ENCODE data around the gene PLAC8L1. TPM values are rescaled to one million over a fixed set of nuclear protein-coding genes. Genes with fewer than 3 reads are reported as not detected.

PLAC8L1 gene
- polyA plus RNA-seq, 6 donors from 2014 or later = not detected

DNA sequence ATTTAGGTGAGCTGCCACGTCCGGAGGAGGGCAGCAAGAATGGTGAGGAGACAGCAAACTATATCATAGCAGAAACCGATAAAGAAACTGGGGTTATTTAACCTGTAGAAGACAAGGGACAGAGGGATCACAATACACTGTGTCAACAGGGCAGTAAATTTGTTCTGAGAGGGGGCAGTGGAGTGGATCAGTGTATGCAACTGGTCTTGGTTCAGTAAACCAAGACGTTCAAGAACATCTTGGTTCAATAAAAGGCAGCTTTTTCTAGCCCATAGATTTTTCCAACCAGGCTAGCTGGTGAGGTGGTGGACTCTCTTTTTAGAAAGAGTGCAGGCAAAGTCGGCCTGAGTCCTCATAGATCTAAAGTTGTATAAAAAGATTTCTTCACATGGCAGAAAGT is 55.3 kb downstream of the PLAC8L1 start:
- Mint-ChIP-seq H3K36me3 (no peaks in the 10 kb centered on the region), H3K9me3 (peaks cover 0 to 2% (median 0%) of the 10 kb centered on the region in 7 donors), H3K4me1 (no peaks in the 10 kb centered on the region), H3K27me3 (peaks cover 0 to 26% (median 21%) of the 10 kb centered on the region in 3 donors), H3K4me3 (no peak overlapping the region), H3K27ac (no peak overlapping the region)
- DNase-seq (no peak), ATAC-seq (ENCODE audit: low read depth in 2 of 2) (no peak)

DNA sequence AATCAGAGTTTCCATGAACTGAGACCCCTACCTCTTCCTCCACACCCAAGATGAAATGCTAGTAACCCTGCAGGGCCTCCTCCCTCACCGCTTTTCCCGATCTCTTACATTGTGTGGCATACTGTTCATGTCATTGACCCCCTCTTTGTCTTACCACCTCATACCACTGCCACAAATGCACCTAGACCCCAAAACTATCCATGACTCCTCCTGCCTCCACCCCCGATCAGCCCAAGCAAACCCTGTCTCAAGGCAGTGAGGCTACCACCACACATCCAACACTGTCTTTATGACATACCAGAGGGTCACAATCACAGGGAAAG is 55.7 kb downstream of the PLAC8L1 start:
- no peak overlapping the region for H3K27ac Mint-ChIP-seq
- no peaks in the 10 kb centered on the region for H3K4me1 Mint-ChIP-seq
- H3K27me3 Mint-ChIP-seq = peaks cover 0 to 26% (median 19%) of the 10 kb centered on the region in 3 donors
- H3K4me3 Mint-ChIP-seq = no peak overlapping the region
- DNase-seq (no peak), ATAC-seq (ENCODE audit: low read depth in 2 of 2) (no peak)
- H3K36me3 Mint-ChIP-seq = no peaks in the 10 kb centered on the region
- peaks cover 0 to 2% (median 0%) of the 10 kb centered on the region in 7 donors for H3K9me3 Mint-ChIP-seq

DNA sequence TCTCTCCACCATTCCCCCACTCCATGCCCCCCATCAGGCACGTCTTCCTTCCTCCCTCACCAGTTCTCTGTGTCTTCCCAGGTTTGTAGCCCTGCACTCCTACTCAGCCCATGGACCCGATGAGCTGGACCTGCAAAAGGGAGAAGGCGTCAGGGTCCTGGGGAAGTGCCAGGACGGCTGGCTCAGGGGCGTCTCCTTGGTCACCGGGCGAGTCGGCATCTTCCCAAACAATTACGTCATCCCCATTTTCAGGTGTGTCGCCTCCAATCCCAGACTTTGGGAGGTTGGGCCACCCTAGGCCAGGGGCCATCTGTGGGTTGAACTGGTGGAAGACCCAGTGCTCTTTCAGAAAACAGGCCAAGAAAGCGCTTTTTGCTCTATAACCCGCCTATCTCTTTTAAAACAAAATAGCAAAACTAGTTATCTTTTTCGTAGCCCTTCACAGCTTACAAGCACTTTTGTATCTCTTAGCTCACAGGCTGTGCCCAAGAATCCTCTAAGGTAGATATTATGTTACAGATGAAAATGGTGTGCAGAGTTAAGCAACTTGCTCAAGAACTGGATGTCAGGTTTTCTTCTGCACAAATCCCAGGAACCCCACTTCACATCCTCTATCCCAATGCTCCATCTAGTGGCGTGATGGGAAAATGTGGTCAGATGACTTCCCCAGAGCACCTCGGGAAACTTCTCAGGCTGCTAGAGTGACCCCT is 56.2 kb downstream of the PLAC8L1 start:
- no peak for DNase-seq

DNA sequence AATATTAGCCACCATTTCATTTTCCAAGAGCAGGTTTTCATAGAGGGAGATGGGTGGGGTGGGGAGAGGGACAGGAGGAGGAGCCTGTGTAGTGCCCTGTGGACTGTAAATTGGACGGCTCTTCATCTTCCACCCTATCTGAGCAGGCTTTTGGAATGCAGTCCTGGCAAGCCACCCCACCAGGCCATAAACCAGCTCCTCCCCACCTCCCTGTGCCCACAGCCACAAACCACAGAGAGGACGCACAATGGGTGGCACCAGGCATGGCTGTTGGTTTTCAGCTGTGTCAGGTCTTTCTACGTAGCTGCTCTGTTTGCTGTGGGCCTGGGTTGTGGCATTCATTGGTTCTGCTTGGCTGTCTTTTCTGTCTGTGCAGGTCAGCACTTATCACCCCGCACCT is 58.0 kb downstream of the PLAC8L1 start:
- Mint-ChIP-seq H3K4me1 (no peaks in the 10 kb centered on the region), H3K9me3 (peaks cover 0 to 2% (median 0%) of the 10 kb centered on the region in 7 donors), H3K36me3 (no peaks in the 10 kb centered on the region), H3K4me3 (no peak overlapping the region), H3K27me3 (peaks cover 0 to 26% (median 23%) of the 10 kb centered on the region in 3 donors), H3K27ac (no peak overlapping the region)
- DNase-seq = no peak
- ATAC-seq (ENCODE audit: low read depth in 2 of 2) = no peak

More for the DNA sequence above, 56.2 kb downstream of the PLAC8L1 start:
- Mint-ChIP-seq H3K36me3 (no peaks in the 10 kb centered on the region), H3K9me3 (peaks cover 0 to 2% (median 0%) of the 10 kb centered on the region in 7 donors), H3K4me1 (no peaks in the 10 kb centered on the region), H3K4me3 (no peak overlapping the region), H3K27me3 (peaks cover 0 to 26% (median 17%) of the 10 kb centered on the region in 3 donors), H3K27ac (no peak overlapping the region)
- ATAC-seq (ENCODE audit: low read depth in 2 of 2) = no peak

DNA sequence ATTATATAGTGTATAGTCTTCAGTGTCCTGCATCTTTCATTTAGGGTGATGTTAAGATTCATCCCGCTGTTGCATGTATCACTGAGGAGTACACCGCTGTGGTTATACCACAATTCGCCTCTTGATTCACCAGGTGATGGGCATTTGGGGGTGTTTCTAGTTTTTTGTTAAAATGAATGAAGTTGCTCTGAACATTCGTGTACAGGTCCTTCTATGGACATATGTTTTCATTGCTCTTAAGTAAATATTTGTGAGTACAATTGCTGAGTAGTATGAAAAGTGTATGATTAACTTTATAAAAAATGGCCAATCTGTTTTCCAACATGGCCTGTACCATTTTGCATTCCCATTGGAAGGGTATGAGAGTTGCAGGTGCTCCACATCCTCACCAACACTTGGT is 61.7 kb downstream of the PLAC8L1 start:
- DNase-seq (no peak), ATAC-seq (ENCODE audit: low read depth in 2 of 2) (no peak)
- H3K4me1 Mint-ChIP-seq = no peaks in the 10 kb centered on the region
- H3K27me3 Mint-ChIP-seq = peaks cover 0 to 6% (median under 1%) of the 10 kb centered on the region in 3 donors
- peaks cover 0 to 2% (median 0%) of the 10 kb centered on the region in 7 donors for H3K9me3 Mint-ChIP-seq
- no peak overlapping the region for H3K27ac Mint-ChIP-seq
- H3K4me3 Mint-ChIP-seq = no peak overlapping the region
- no peaks in the 10 kb centered on the region for H3K36me3 Mint-ChIP-seq

DNA sequence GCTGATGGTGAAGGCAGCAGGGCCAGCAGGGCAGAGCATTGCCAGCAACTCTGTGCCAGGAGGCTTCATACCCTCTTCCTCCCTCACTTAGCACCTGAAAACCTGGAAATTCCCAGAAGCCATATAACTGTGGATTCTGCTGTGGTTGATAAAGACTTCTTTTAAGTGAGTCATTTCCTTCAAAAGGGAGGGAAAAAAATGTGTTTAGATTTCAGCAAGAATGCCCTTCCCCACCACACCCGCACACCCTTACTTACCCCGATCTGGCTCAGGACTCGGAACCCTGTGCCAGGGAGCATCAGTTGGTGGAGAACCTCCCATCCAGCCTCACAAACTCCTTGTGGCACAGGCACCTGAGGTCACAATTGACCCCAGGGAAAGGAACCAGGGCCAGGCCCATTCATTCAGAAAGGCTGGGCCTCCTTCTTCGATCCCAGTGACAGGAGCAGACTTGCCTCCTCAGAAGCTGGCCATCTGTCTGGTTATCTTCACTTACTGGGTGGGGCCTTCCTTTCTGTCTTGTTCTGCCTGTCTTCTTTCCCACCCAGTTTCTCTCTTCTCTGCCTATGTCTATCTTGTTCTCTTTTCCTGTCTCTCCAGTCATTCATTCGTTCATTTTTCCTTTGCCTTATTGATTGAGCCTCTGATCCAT is 62.6 kb downstream of the PLAC8L1 start:
- DNase-seq = no peak
- no peak overlapping the region for H3K27ac Mint-ChIP-seq
- H3K36me3 Mint-ChIP-seq = no peaks in the 10 kb centered on the region
- peaks cover 0 to 2% (median 0%) of the 10 kb centered on the region in 7 donors for H3K9me3 Mint-ChIP-seq
- peaks cover 0 to 6% (median 0%) of the 10 kb centered on the region in 3 donors for H3K27me3 Mint-ChIP-seq
- no peak overlapping the region for H3K4me3 Mint-ChIP-seq
- no peak for ATAC-seq (ENCODE audit: low read depth in 2 of 2)
- H3K4me1 Mint-ChIP-seq = no peaks in the 10 kb centered on the region

DNA sequence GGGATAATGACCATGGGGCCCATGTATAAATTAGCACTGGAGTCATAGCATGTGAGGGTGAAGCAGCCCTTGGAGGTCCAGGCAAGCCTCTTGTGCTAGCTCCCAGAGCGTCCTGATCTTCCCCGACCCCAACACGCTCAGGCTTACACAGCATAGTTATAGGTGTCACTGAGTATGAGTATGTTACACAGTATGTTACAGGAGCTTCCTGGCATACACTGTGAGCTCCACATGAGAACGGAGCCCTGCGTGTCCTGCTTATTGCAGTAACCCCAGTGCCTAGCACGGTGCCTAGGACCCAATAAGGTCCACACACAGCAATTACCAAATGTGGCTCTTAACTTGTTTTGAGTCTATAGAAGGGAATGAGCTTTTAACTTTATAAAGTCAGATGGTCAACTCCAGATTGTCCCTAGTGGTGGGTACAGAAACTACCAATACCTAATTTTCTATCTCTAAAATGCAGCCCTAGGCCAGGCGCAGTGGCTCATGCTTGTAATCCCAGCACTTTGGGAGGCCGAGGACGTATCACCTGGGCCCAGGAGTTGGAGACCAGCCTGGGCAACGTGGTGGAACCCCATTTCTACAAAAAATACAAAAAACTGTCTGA is 64.1 kb downstream of the PLAC8L1 start:
- DNase-seq (no peak), ATAC-seq (ENCODE audit: low read depth in 2 of 2) (no peak)
- peaks cover 0 to 6% (median 0%) of the 10 kb centered on the region in 3 donors for H3K27me3 Mint-ChIP-seq
- no peaks in the 10 kb centered on the region for H3K36me3 Mint-ChIP-seq
- no peak overlapping the region for H3K4me3 Mint-ChIP-seq
- H3K4me1 Mint-ChIP-seq = no peaks in the 10 kb centered on the region
- peaks cover 0 to 2% (median 0%) of the 10 kb centered on the region in 7 donors for H3K9me3 Mint-ChIP-seq
- H3K27ac Mint-ChIP-seq = no peak overlapping the region

DNA sequence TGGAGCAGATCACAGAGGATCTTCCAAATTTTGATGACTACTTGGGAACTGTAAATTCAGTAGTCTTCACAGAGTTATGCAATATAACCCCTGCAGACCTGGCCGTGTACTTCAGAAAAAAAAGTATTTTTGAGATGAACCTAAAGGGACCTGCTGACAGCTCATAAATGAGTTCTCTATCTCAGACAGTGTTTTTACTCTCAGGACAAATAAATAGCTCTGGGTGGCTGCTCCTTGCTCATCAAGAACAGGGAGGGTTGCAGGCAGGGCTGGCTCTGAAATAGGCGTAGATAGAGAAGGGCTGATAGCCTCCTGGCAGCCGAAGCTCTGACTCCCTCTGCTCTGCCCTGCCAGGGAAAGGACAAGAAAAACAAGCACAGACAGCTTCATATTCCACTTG is 64.8 kb downstream of the PLAC8L1 start:
- Mint-ChIP-seq H3K27me3 (peaks cover 0 to 6% (median 0%) of the 10 kb centered on the region in 3 donors), H3K4me1 (no peaks in the 10 kb centered on the region), H3K27ac (no peak overlapping the region), H3K36me3 (no peaks in the 10 kb centered on the region), H3K9me3 (peaks cover 0 to 2% (median 0%) of the 10 kb centered on the region in 7 donors), H3K4me3 (no peak overlapping the region)
- ATAC-seq (ENCODE audit: low read depth in 2 of 2) (no peak), DNase-seq (no peak)

DNA sequence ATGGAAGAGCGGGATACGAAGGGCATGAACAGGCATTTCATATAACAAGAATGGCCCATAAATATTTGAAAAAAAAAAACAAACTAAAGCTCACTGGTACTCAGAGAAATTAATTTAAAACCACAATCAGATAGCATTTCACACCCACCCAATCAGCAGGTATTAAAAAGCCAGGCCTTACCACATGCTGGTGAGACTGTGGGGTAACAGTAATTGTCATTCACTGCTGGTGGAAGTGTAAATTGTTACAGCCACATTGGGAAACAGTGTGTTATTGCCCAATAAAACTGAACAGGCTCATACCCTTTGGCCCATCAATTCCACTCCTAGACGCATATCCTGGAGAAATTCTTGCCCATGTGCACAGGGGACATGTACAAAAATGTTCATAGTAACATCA is 66.0 kb downstream of the PLAC8L1 start:
- ATAC-seq (ENCODE audit: low read depth in 2 of 2) (no peak), DNase-seq (no peak)
- Mint-ChIP-seq H3K4me3 (no peak overlapping the region), H3K4me1 (no peaks in the 10 kb centered on the region), H3K27ac (no peak overlapping the region), H3K27me3 (peaks cover 0 to 6% (median 0%) of the 10 kb centered on the region in 3 donors), H3K9me3 (no peaks in the 10 kb centered on the region), H3K36me3 (no peaks in the 10 kb centered on the region)

DNA sequence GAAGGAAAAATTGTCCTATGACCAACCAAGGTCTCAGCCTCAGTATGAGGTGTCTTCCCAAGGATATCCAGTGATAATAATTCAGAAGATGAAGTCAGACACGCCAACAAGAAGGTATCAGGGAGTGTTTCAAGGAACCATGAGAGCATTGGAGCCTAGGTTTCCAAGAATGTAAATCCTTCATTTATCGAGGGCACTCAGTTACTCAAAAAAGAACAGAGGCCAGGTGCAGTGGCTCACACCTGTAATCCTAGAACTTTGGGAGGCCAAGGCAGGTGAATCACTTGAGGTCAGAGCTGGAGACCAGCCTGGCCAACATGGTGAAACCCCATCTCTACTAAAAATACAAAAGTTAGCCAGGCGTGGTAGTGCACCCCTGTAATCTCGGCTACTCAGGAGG is 70.8 kb downstream of the PLAC8L1 start:
- H3K36me3 Mint-ChIP-seq = no peaks in the 10 kb centered on the region
- ATAC-seq (ENCODE audit: low read depth in 2 of 2) (no peak), DNase-seq (no peak)
- no peaks in the 10 kb centered on the region for H3K9me3 Mint-ChIP-seq
- peaks cover 0 to 6% (median 0%) of the 10 kb centered on the region in 3 donors for H3K27me3 Mint-ChIP-seq
- H3K27ac Mint-ChIP-seq = no peak overlapping the region
- no peak overlapping the region for H3K4me3 Mint-ChIP-seq
- H3K4me1 Mint-ChIP-seq = no peaks in the 10 kb centered on the region

Other genes with a start within 250 kb of the PLAC8L1 start
- not detected for gene GRXCR2, start 232.6 kb downstream of the PLAC8L1 start, polyA plus RNA-seq (ENCODE audit: low read depth in 6 of 6)
- not detected for gene SH3RF2, start 169.0 kb downstream of the PLAC8L1 start, polyA plus RNA-seq (ENCODE audit: low read depth in 6 of 6)
- gene LARS1, start 77.1 kb upstream of the PLAC8L1 start, polyA plus RNA-seq (ENCODE audit: low read depth in 6 of 6) = 100 to 1,000 TPM in 5 of 6 donors, 10 to 100 TPM in 1; 96.0 to 136 (median 126) TPM
- gene RBM27, start 98.0 kb upstream of the PLAC8L1 start, polyA plus RNA-seq (ENCODE audit: low read depth in 6 of 6) = 1 to 10 TPM; 6.1 to 9.4 (median 8.0) TPM
- gene POU4F3, start 233.3 kb upstream of the PLAC8L1 start, polyA plus RNA-seq (ENCODE audit: low read depth in 6 of 6) = not detected